Memory B cell (primary cell): Measurements from ENCODE around the gene ISM1.

Source experiments
- ATAC-seq: fragments of 150-1000 bp; cut with Tn5 transposase; 2 replicates; pipeline ENCODE4 v1.10.0; 2021; ENCODE audit warnings: low read depth, mild to moderate bottlenecking, moderate library complexity
- DNase-seq, 2 donors: peaks; one replicate each; pipeline ENCODE4 v3.0.0; 2022; ENCODE audit warnings: low spot score in 2 of 2
- H3K27ac Mint-ChIP-seq: one replicate; pipeline ENCODE4 v1.8.0; 2022; ENCODE audit warnings: mild to moderate bottlenecking, moderate library complexity, mixed read lengths
- H3K27me3 Mint-ChIP-seq: one replicate; pipeline ENCODE4 v1.8.0; 2022; ENCODE audit warnings: mixed read lengths
- H3K36me3 Mint-ChIP-seq: one replicate; pipeline ENCODE4 v1.8.0; 2022; ENCODE audit warnings: mild to moderate bottlenecking, mixed read lengths
- H3K4me1 Mint-ChIP-seq: one replicate; pipeline ENCODE4 v1.8.0; 2022; ENCODE audit warnings: mixed read lengths
- H3K4me3 Mint-ChIP-seq: one replicate; pipeline ENCODE4 v1.8.0; 2022; ENCODE audit warnings: mild to moderate bottlenecking, moderate library complexity, mixed read lengths
- H3K9me3 Mint-ChIP-seq: one replicate; pipeline ENCODE4 v1.8.0; 2022; ENCODE audit warnings: mixed read lengths

Gene ISM1

DNA sequence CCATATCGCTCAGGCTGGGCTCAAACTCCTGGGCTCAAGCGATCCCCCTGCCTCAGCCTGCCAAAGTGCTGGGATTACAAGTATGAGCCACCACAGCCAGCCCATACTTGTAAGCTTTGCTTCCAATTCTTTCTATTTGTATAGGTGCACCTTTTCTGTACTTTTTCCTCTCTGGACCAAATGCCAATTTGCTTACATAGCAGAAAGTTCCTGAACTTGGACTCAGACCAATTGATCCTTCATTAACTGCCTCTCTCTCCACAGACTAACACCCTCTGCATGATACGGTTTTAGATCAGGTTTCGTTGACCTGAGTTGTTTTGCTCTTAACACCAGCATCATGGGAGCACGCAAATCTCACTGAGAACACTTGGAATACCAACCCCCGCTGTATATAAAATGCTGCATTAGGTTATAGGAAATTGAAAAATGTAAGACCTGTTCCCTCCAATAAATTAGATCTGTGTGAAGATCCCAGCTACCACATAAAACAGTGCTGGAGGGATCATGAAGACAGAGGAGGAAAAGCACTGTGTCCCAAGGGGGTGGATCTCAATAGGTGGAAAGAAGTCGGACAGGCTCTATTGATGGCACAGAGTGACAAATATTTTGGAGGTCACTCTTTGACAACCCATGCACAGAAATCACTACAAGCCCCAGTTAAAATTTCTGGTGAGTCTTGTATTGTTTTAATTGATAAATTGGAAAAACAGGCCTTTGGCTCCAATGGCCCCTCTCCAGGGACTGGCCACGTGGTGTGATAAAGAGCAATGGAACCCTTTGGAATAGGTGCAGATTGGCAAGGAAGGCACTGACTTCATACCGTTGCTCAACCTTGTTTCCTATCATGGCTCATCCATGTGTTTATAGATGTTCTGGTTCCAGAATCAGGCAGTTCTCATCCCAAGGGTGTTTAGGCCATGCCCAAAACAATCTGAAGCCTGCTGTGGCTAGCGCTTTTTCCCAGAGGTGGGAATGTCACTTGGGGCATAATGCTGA, 51.2 kb downstream of the ISM1 start:
- Mint-ChIP-seq H3K27me3 (peaks cover 8% of the 10 kb centered on the region), H3K4me1 (no peaks in the 10 kb centered on the region), H3K9me3 (peaks cover 6% of the 10 kb centered on the region), H3K36me3 (no peaks in the 10 kb centered on the region), H3K27ac (no peak overlapping the region), H3K4me3 (no peak overlapping the region)
- ATAC-seq: no peak
- no peak for DNase-seq

DNA sequence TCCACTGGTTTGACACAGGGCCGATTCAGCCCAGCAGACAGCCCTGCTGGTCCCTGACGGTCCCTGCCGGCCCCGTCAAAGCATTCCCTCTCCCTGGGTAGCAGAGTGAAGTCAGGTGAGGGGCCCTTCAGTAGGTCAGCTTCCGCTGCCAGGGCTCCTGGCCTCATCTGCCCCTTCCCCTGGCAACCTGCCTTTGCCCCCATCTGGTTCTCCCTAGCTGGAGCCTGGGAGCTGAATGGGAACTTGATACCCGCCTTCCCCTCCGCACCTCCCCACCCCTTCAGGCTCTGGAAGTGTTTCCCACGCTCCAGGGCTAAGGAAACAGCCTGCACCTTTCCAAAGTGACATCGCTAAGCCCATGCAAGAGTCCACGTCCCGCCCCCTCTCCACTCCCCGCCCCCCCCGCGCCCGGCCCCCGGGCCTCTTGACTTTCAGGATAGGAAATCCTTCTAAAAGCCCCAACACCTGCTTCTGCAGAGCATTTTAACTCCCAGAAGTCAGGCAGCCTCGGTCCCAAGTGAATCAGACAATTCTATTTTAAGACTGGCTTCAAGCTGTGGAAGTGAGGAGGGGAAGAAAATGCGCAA, 53.3 kb downstream of the ISM1 start:
- H3K27ac Mint-ChIP-seq: no peak overlapping the region
- no peak for ATAC-seq
- H3K36me3 Mint-ChIP-seq: no peaks in the 10 kb centered on the region
- H3K9me3 Mint-ChIP-seq: peaks cover 2% of the 10 kb centered on the region
- H3K4me1 Mint-ChIP-seq: no peaks in the 10 kb centered on the region
- no peak for DNase-seq
- H3K4me3 Mint-ChIP-seq: no peak overlapping the region
- peaks cover 5% of the 10 kb centered on the region for H3K27me3 Mint-ChIP-seq

GRCh38 chr20:13276945-13277541, 56.0 kb downstream of the ISM1 start:
- H3K4me3 Mint-ChIP-seq: no peak overlapping the region
- DNase-seq: no peak
- ATAC-seq: no peak
- H3K36me3 Mint-ChIP-seq: no peaks in the 10 kb centered on the region
- H3K4me1 Mint-ChIP-seq: no peaks in the 10 kb centered on the region
- H3K27ac Mint-ChIP-seq: no peak overlapping the region
- H3K27me3 Mint-ChIP-seq: no peaks in the 10 kb centered on the region
- H3K9me3 Mint-ChIP-seq: no peaks in the 10 kb centered on the region

DNA sequence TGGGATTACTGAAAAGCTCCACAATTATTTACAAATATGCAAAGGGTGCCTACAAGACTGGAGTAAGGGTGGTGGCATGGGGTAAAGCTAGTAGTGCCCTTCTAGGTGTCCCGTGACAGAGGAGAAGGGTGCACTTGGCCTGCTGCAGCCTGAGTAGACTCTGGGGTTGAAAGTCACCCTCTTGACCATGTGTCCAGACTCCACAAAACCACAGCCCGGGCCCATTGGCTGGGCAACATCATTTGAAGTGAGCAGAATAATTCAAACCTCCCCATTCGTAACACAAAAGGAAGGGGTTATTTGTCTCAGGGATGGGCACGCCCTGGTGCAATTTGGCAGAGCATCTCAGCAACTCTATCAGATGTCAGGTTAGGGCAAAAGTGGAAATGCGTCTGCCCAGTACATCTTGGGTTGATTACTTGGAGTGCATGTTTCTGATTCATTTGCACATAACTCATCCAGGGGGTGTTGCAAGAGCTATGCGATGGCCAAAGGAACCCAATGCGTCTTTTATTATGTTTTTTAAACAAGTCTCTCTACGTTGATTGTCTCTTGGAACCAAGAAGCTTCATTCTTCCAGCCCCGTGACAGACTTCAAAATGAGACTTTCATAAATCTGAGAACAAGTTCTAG, 56.7 kb downstream of the ISM1 start:
- ATAC-seq (no peak), DNase-seq (no peak)
- H3K36me3 Mint-ChIP-seq: no peaks in the 10 kb centered on the region
- H3K27me3 Mint-ChIP-seq: no peaks in the 10 kb centered on the region
- H3K9me3 Mint-ChIP-seq: no peaks in the 10 kb centered on the region
- H3K27ac Mint-ChIP-seq: no peak overlapping the region
- H3K4me3 Mint-ChIP-seq: no peak overlapping the region
- no peaks in the 10 kb centered on the region for H3K4me1 Mint-ChIP-seq

DNA sequence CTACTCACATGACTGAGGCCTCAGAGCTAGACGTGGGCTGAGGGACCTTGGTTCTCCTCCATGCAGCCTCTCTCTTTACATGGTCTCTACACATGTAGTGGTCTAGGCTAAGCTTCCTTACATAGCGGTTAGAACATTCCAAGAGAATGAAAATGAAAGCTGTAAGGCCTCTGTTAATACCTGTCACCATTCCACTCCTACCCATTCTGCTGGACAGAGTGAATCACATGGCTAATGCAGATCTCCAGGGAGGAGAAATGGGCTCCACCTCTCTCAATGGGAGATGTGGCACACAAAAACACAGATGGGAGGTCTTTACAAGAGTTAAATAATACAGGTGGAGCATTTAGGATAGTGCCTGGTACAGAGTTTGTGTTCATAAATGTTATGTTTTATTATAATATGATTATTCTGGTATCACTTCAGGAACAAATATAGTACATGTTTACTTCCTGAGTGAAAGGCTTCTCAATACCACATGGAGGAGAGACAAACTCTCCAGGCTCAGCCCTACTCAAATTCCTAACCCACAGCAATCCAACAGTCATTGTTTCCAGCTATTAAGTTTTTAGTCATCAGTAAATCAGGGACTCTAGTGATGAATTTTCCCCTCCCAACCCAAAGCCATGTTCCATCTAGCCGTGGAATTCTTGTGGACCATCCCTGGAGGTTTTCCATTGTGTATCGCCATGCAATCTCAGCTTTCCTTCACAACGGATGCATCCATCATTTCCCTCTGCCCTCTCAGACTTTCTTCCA, 57.9 kb downstream of the ISM1 start:
- ATAC-seq (no peak), DNase-seq (no peak)
- no peaks in the 10 kb centered on the region for H3K36me3 Mint-ChIP-seq
- H3K4me3 Mint-ChIP-seq: no peak overlapping the region
- H3K9me3 Mint-ChIP-seq: no peaks in the 10 kb centered on the region
- no peak overlapping the region for H3K27ac Mint-ChIP-seq
- no peaks in the 10 kb centered on the region for H3K4me1 Mint-ChIP-seq
- H3K27me3 Mint-ChIP-seq: no peaks in the 10 kb centered on the region

- H3K36me3 Mint-ChIP-seq: no peaks in the 10 kb centered on the region
- no peaks in the 10 kb centered on the region for H3K9me3 Mint-ChIP-seq
- H3K27me3 Mint-ChIP-seq: peaks cover 2% of the 10 kb centered on the region
- H3K4me1 Mint-ChIP-seq: no peaks in the 10 kb centered on the region
- H3K4me3 Mint-ChIP-seq: no peak overlapping the region
- DNase-seq: no peak
- no peak overlapping the region for H3K27ac Mint-ChIP-seq
- ATAC-seq: no peak
Observed at GRCh38 chr20:13280609-13281324, 59.7 kb downstream of the ISM1 start.

DNA sequence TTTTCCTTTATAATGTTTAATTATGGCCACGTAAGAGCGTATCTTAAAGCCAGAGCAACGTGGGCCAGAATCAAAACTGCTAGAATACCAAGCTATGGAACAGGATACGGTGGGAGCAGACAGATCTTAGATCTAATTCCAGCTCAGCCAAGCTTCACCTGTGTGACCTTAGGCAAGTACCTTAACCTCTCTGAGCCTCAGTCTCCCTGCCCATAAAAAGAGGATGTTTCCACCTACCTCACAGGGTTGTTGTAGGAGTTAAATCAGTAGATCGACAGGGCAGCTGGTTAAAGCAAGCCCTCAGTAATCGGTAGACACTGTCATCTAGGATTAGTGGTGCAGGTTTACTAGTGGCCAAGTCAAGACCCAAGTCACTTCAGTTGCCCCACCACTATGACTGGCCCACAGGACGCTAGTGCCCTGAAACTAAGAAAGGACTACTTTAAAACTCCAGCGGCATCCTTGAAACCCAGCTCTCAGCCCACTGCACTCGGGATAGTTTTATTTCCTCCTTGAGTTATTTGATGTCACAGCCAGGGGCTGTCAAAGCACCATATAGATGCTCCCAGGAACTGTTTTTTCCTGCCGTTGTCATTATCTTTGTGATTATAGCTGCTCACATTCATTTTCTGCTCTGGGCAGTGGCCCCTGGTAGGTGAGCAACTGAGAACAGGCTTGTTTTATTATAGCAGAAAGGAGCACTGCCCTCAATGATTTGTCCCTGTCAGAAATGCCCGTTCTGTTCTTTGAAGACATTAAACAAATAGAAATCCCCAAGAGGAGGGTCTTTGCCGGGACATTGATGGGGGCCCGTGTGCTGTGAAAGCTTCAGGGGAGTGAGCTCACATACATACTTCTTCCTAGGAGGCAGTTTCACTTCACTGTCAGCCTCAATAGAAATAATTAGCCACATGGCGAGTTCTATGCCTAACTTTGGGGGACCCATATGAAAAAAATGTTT, 63.1 kb downstream of the ISM1 start:
- DNase-seq (no peak), ATAC-seq (no peak)

GRCh38 chr20:13284830-13285229, 63.8 kb downstream of the ISM1 start:
- DNase-seq: no peak
- peaks cover 1% of the 10 kb centered on the region for H3K9me3 Mint-ChIP-seq
- no peak for ATAC-seq
- H3K4me3 Mint-ChIP-seq: no peak overlapping the region
- H3K27ac Mint-ChIP-seq: no peak overlapping the region
- peaks cover 3% of the 10 kb centered on the region for H3K27me3 Mint-ChIP-seq
- no peaks in the 10 kb centered on the region for H3K4me1 Mint-ChIP-seq
- H3K36me3 Mint-ChIP-seq: no peaks in the 10 kb centered on the region

More for the DNA sequence above, 63.1 kb downstream of the ISM1 start:
- H3K9me3 Mint-ChIP-seq: no peaks in the 10 kb centered on the region
- H3K4me1 Mint-ChIP-seq: no peaks in the 10 kb centered on the region
- no peaks in the 10 kb centered on the region for H3K36me3 Mint-ChIP-seq
- no peak overlapping the region for H3K4me3 Mint-ChIP-seq
- H3K27ac Mint-ChIP-seq: no peak overlapping the region
- H3K27me3 Mint-ChIP-seq: peaks cover 2% of the 10 kb centered on the region

DNA sequence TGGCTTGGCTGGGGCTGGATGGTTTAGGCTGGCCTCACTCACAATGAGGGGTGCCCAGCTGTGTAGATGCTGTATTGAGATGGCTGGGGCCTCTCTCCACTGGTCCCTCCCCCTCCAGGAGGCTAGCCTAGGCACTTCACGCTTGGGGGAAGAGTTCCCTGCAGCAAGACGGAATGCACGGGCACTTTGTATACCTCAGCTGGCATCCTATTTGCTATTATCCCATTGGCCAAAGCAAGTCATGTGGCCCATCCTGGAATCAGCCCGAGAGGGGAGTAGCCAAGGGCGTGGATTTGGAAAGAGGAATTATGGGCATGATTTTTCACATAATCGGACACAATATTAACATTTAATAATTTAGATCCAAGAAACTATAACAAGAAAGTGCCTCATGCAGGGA, 64.3 kb downstream of the ISM1 start:
- Mint-ChIP-seq H3K36me3 (no peaks in the 10 kb centered on the region), H3K4me3 (no peak overlapping the region), H3K27me3 (peaks cover 3% of the 10 kb centered on the region), H3K27ac (no peak overlapping the region), H3K9me3 (peaks cover 1% of the 10 kb centered on the region), H3K4me1 (no peaks in the 10 kb centered on the region)
- no peak for ATAC-seq
- DNase-seq: no peak

DNA sequence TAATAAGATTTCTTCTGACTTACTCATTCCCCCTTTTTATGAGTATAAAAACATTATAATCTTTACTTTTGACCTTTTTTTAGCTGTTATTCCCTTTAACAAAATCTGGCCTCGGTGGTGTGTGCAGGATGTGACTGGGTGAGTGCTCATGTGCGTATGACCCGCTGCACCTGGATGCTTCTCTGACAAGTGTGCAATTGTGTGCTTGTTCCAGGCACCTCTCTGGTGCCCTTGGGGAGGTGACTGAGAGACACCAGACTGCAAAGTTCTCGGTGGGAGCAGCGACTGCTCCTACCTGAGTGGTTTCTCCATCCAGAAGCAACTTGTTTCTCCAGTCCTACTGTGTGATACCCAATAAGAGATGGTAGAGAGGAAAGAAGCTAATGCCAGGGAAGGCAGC, 65.0 kb downstream of the ISM1 start:
- no peak overlapping the region for H3K4me3 Mint-ChIP-seq
- ATAC-seq: no peak

DNA sequence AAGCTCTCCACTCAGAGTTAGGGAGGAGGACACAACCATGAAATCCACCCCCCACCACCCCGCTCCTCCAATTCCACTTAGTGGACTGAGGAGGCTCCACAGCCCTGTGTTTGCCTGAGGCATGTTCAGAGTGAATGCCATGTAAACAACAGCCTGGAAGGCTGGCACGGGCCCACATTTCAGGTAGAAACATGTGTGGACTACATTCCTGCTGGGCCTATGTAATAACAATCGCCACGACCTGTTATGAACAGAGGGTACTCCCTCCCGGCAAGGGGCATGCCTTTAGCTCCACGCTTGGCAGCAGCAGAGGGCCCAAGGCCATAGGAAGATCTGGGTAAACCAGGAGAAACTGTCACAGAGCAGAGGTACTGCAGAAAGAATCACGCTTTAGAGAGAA, 65.5 kb downstream of the ISM1 start:
- H3K9me3 Mint-ChIP-seq: peaks cover 1% of the 10 kb centered on the region
- no peak for ATAC-seq
- H3K27me3 Mint-ChIP-seq: peaks cover 3% of the 10 kb centered on the region
- H3K4me3 Mint-ChIP-seq: no peak overlapping the region
- H3K27ac Mint-ChIP-seq: no peak overlapping the region
- DNase-seq: no peak
- H3K36me3 Mint-ChIP-seq: no peaks in the 10 kb centered on the region
- no peaks in the 10 kb centered on the region for H3K4me1 Mint-ChIP-seq

More for the DNA sequence above, 65.0 kb downstream of the ISM1 start:
- H3K36me3 Mint-ChIP-seq: no peaks in the 10 kb centered on the region
- no peaks in the 10 kb centered on the region for H3K4me1 Mint-ChIP-seq
- no peak for DNase-seq
- H3K27me3 Mint-ChIP-seq: peaks cover 3% of the 10 kb centered on the region
- H3K27ac Mint-ChIP-seq: no peak overlapping the region
- peaks cover 1% of the 10 kb centered on the region for H3K9me3 Mint-ChIP-seq

DNA sequence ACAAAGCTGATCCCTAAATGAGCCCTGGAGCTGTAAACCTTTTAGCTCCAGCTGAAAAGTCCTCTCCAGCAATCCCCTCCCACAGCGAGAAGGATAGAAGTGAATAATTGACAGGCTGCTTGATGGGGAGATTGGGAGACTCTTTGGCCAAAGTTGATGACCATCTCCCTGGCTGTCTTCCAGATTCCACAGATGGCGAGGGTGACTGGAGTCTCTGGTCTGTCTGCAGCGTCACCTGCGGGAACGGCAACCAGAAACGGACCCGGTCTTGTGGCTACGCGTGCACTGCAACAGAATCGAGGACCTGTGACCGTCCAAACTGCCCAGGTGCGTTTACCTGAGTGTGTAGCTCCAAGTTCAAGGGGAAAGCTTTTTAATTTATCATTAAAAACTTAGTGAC, 67.3 kb downstream of the ISM1 start:
- Mint-ChIP-seq H3K27ac (no peak overlapping the region), H3K27me3 (peaks cover 3% of the 10 kb centered on the region), H3K4me3 (no peak overlapping the region), H3K4me1 (no peaks in the 10 kb centered on the region), H3K36me3 (no peaks in the 10 kb centered on the region), H3K9me3 (peaks cover 1% of the 10 kb centered on the region)
- ATAC-seq (no peak), DNase-seq (no peak)
